CD14-positive monocyte (primary cell): ENCODE data around the gene HSP90AA1. TPM values are rescaled to one million over a fixed set of nuclear protein-coding genes. Genes with fewer than 3 reads are reported as not detected.
"Not testable (repeated sequence)": the region's sequence is repeated elsewhere in the genome, so short reads cannot be mapped to it uniquely, and the experiment has no call there.

Experiments
- DNase-seq, 3 donors: peaks; one replicate each; pipeline ENCODE4 v3.0.0-alpha.2; 2011 to 2022
- H2AFZ ChIP-seq: 2 replicates; pipeline ENCODE4 v1.6.0; 2012; ENCODE audit warnings: mild to moderate bottlenecking, low read depth, low read length, inconsistent platforms; ENCODE audit not compliant: insufficient read depth, poor library complexity, severe bottlenecking
- H3K27ac ChIP-seq, 2 donors: 1 replicate in 1 of 2; 2 replicates in 1 of 2; pipeline ENCODE4 v1.5.1; 2012 to 2013; ENCODE audit warnings: low read length in 2 of 2, control low read depth in 1 of 2, inconsistent platforms in 1 of 2, low read depth in 1 of 2, mild to moderate bottlenecking in 1 of 2
- H3K27me3 ChIP-seq, 2 donors: one replicate each; pipeline versions ENCODE4 v1.6.0 to v1.6.1; 2011 to 2013; ENCODE audit warnings: low read length in 2 of 2; ENCODE audit not compliant: control insufficient read depth in 2 of 2, insufficient read depth in 2 of 2
- H3K36me3 ChIP-seq, 2 donors: replicated peaks in 1 of 2; 1 replicate in 1 of 2; 2 replicates in 1 of 2; pipeline versions ENCODE4 v1.5.1 to v1.6.1; 2012 to 2013; ENCODE audit warnings: low read length in 2 of 2, control low read depth in 1 of 2, inconsistent platforms in 1 of 2, mild to moderate bottlenecking in 1 of 2; ENCODE audit not compliant: insufficient read depth in 2 of 2, control insufficient read depth in 1 of 2
- H3K4me1 ChIP-seq, 2 donors: 1 replicate in 1 of 2; 2 replicates in 1 of 2; pipeline versions ENCODE4 v1.5.1 to v1.6.1; 2012 to 2013; ENCODE audit warnings: low read length in 2 of 2, control low read depth in 1 of 2, inconsistent platforms in 1 of 2, mild to moderate bottlenecking in 1 of 2, moderate library complexity in 1 of 2; ENCODE audit not compliant: insufficient read depth in 2 of 2, control insufficient read depth in 1 of 2
- H3K4me2 ChIP-seq: replicated peaks from 2 replicates; pipeline ENCODE3; 2012; ENCODE audit warnings: low read length, moderate library complexity, mild to moderate bottlenecking; ENCODE audit not compliant: poor library complexity, severe bottlenecking; ENCODE audit errors: extremely low read depth
- H3K4me3 ChIP-seq, 3 experiments: fragments of 200-600 bp in 1 of 3; sonication (generic) in 1 of 3; replicated peaks in 1 of 3; 1 replicate in 2 of 3; 2 replicates in 1 of 3; pipeline ENCODE4 v1.5.1; 2011 to 2013; ENCODE audit warnings: low read length in 3 of 3, mild to moderate bottlenecking in 3 of 3, control low read depth in 2 of 3, low read depth in 2 of 3, inconsistent platforms in 1 of 3, moderate library complexity in 1 of 3
- H3K79me2 ChIP-seq: 2 replicates; pipeline ENCODE4 v1.6.0; 2012; ENCODE audit warnings: mild to moderate bottlenecking, control low read depth, inconsistent platforms, low read length, moderate library complexity; ENCODE audit not compliant: insufficient read depth
- H3K9ac ChIP-seq: 2 replicates; pipeline ENCODE4 v1.6.0; 2017; ENCODE audit warnings: low read length, mild to moderate bottlenecking; ENCODE audit not compliant: insufficient read depth, poor library complexity, severe bottlenecking
- H3K9me3 ChIP-seq, 2 donors: replicated peaks in 1 of 2; 1 replicate in 1 of 2; 2 replicates in 1 of 2; pipeline versions ENCODE4 v1.5.1 to v1.6.1; 2012 to 2013; ENCODE audit warnings: low read length in 2 of 2, control low read depth in 1 of 2; ENCODE audit not compliant: control insufficient read depth in 1 of 2, insufficient read depth in 1 of 2
- H4K20me1 ChIP-seq: 2 replicates; pipeline ENCODE4 v1.6.0; 2012; ENCODE audit warnings: mild to moderate bottlenecking, low read length, control low read depth, moderate library complexity; ENCODE audit not compliant: insufficient read depth
- H3K27ac Mint-ChIP-seq, 7 donors: one replicate each; pipeline ENCODE4 v1.8.0; 2020; ENCODE audit warnings: mild to moderate bottlenecking in 7 of 7, mixed read lengths in 7 of 7, moderate library complexity in 6 of 7, inconsistent platforms in 2 of 7
- H3K27me3 Mint-ChIP-seq, 3 donors: one replicate each; pipeline ENCODE4 v1.8.0; 2021 to 2022; ENCODE audit warnings: low read depth in 3 of 3, mild to moderate bottlenecking in 3 of 3, mixed read lengths in 3 of 3, moderate library complexity in 3 of 3, inconsistent platforms in 1 of 3
- H3K36me3 Mint-ChIP-seq, 2 donors: one replicate each; pipeline ENCODE4 v1.8.0; 2020; ENCODE audit warnings: mixed read lengths in 2 of 2, inconsistent platforms in 1 of 2, mild to moderate bottlenecking in 1 of 2
- H3K4me1 Mint-ChIP-seq: one replicate; pipeline ENCODE4 v1.8.0; 2020; ENCODE audit warnings: mild to moderate bottlenecking, mixed read lengths
- H3K4me3 Mint-ChIP-seq, 2 donors: one replicate each; pipeline ENCODE4 v1.8.0; 2020; ENCODE audit warnings: mild to moderate bottlenecking in 2 of 2, mixed read lengths in 2 of 2, moderate library complexity in 1 of 2
- H3K9me3 Mint-ChIP-seq, 7 donors: one replicate each; pipeline ENCODE4 v1.8.0; 2020 to 2022; ENCODE audit warnings: mixed read lengths in 7 of 7, mild to moderate bottlenecking in 6 of 7, moderate library complexity in 6 of 7, inconsistent platforms in 2 of 7
- WGBS: methylation state at CpG from one replicate; pipeline ENCODE4 v1.1.5; 2013; ENCODE audit warnings: missing lambda C conversion rate; ENCODE audit not compliant: insufficient coverage; 5-methylcytosine and 5-hydroxymethylcytosine counted together
- intact Hi-C, 2 donors: fragments of 100-400 bp; cut with micrococcal nuclease; formaldehyde crosslinking; loops; one replicate each; pipeline versions ENCODE4 v1.15.0 to v1.15.1; 2023
- polyA plus RNA-seq, 3 donors: library from polyadenylated mRNA; depleted of rRNA in 1 of 3; unstranded in 2 of 3; stranded (reverse) in 1 of 3; fragments of 300-500 nt in 2 of 3; fragments of >200 nt in 1 of 3; fragmentation: Illumina TruSeq in 2 of 3; gene quantifications; 1 replicate in 2 of 3; 2 replicates in 1 of 3; pipeline ENCODE4 v1.2.3, GENCODE V29; 2012 to 2021
- TF ChIP-seq, protein P1 (sequence below): fragments of 200-600 bp; IDR thresholded peaks from one replicate; pipeline ENCODE4 v1.8.0; 2022; ENCODE audit warnings: antibody characterized with exemption, mild to moderate bottlenecking

Gene HSP90AA1
- polyA plus RNA-seq, 3 donors, result 149 to 211 (median 180) TPM

DNA sequence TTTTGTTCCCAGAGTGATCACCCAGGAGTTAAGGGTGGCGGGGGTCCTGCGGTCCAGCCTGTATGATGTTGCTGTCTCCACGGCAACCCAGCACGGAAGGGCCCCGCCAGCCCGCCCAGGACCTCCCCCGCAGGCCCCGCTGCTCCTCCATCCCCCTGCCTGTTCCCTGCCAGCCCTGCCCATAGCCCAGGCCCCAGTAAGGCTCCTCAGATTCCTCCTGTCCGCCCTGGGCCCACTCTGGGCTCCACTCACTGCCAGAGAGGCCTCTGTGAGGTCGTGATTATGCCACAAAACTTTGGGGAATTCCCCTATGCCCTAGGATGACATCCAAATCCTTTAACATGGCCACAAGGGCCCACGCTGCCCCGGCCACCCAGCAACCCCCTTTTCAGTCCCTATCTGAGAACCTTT lies 20.8 kb downstream of the HSP90AA1 start:
- Mint-ChIP-seq H3K9me3 (no peaks in the 10 kb centered on the region), H3K4me3 (no peak overlapping the region), H3K36me3 (no peaks in the 10 kb centered on the region), H3K4me1 (no peaks in the 10 kb centered on the region), H3K27ac (no peak overlapping the region), H3K27me3 (peaks cover 3 to 6% (median 3%) of the 10 kb centered on the region in 3 donors)
- Histone ChIP-seq H4K20me1 (no peaks in the 10 kb centered on the region), H3K4me2 (no peak overlapping the region), H3K9ac (no peak overlapping the region), H3K4me1 (no peaks in the 10 kb centered on the region), H3K79me2 (no peaks in the 10 kb centered on the region), H3K27ac (no peak overlapping the region), H3K36me3 (no peaks in the 10 kb centered on the region), H2AFZ (no peak overlapping the region), H3K4me3 (no peak overlapping the region), H3K9me3 (no peaks in the 10 kb centered on the region), H3K27me3 (no peaks in the 10 kb centered on the region)
- 100% methylated on average over 3 of the region's 12 CpGs for WGBS
- TF ChIP-seq, protein P1, sequence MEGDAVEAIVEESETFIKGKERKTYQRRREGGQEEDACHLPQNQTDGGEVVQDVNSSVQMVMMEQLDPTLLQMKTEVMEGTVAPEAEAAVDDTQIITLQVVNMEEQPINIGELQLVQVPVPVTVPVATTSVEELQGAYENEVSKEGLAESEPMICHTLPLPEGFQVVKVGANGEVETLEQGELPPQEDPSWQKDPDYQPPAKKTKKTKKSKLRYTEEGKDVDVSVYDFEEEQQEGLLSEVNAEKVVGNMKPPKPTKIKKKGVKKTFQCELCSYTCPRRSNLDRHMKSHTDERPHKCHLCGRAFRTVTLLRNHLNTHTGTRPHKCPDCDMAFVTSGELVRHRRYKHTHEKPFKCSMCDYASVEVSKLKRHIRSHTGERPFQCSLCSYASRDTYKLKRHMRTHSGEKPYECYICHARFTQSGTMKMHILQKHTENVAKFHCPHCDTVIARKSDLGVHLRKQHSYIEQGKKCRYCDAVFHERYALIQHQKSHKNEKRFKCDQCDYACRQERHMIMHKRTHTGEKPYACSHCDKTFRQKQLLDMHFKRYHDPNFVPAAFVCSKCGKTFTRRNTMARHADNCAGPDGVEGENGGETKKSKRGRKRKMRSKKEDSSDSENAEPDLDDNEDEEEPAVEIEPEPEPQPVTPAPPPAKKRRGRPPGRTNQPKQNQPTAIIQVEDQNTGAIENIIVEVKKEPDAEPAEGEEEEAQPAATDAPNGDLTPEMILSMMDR, result no peak
- DNase-seq, result no peak
- intact Hi-C loops, result no loop called here

DNA sequence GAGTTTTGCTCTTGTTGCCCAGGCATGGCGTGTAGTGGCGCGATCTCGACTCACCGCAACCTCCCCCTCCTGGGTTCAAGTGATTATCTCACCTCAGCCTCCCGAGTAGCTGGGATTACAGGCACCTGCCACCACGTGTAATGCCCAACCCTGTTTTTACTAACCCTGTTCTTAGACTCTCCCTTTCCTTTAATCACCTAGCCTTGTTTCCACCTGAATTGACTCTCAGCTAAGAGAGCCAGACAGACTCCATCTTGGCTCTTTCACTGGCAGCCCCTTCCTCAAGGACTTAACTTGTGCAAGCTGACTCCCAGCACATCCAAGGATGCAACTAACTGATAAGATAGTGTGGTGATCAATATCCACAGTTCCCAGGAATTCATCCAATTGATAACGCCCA lies 22.3 kb downstream of the HSP90AA1 start:
- H3K27me3 ChIP-seq, H3K36me3 Mint-ChIP-seq, H3K79me2 ChIP-seq, H3K9me3 ChIP-seq, DNase-seq, H3K36me3 ChIP-seq, H2AFZ ChIP-seq, intact Hi-C loops, H3K4me3 Mint-ChIP-seq, H3K9ac ChIP-seq, H3K27me3 Mint-ChIP-seq, H3K4me1 ChIP-seq, H3K9me3 Mint-ChIP-seq, H3K4me3 ChIP-seq, H3K27ac ChIP-seq, H3K4me2 ChIP-seq, H4K20me1 ChIP-seq, H3K4me1 Mint-ChIP-seq: not testable (repeated sequence)
- WGBS, result 92% methylated on average over 7 of the region's 8 CpGs
- H3K27ac Mint-ChIP-seq, result peak overlapping the region in 1 of 7 donors; percentile 8
